Measurements from ENCODE around the gene ASCC1. TPM values are rescaled to one million over a fixed set of nuclear protein-coding genes. Genes with fewer than 3 reads are reported as not detected.
"Not testable (repeated sequence)": the region's sequence is repeated elsewhere in the genome, so short reads cannot be mapped to it uniquely, and the experiment has no call there.

Gene ASCC1
- total RNA-seq, 1 experiment from 2014 or later, result 15.7 TPM

DNA sequence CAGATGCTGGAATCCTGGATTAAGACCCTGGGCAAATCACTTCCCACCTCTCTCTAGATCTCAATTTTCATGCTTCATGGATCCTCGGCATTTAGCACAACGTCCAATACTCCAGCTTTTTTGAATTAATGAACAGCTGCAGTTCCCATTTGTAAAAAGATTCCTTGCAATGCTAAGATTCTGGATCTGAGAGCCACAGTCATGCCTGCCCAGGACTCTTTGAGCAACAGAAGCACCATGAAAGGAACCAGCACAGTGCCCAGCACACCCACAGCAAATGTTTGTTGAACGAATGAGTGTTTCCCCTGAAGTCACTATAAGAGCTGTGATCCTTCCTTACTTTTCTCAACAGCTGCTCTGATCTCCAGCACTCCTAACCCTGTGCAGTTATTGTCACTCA lies 36.9 kb upstream of the ASCC1 start:
- H4K20me1 ChIP-seq (ENCODE audit: low read length), result no peaks in the 10 kb centered on the region
- POLR2A ChIA-PET (ENCODE audit: unreplicated experiment), result no interaction called here
- H3K9me2 ChIP-seq (replicated peaks; ENCODE audit: low read length), result no peaks in the 10 kb centered on the region
- no peak for ATAC-seq
- no peaks in the 10 kb centered on the region for H3K9me3 ChIP-seq (ENCODE audit: low read length)
- H3K4me2 ChIP-seq (ENCODE audit: low read length), result no peak overlapping the region
- no peak overlapping the region for H3K27ac ChIP-seq (ENCODE audit: low read length)
- 0 out of 2 replicates have a peak, but pooled peaks cover 5% of the 10 kb centered on the region for H3K4me1 ChIP-seq (ENCODE audit: insufficient read depth, low read length)
- H3K27me3 ChIP-seq (ENCODE audit: low read length), result no peaks in the 10 kb centered on the region
- CTCF ChIA-PET, result no interaction called here
- no peaks in the 10 kb centered on the region for H3K36me3 ChIP-seq (ENCODE audit: low read depth, low read length)
- no peak overlapping the region for H2AFZ ChIP-seq (ENCODE audit: low read length)
- no peak overlapping the region for H3K4me3 ChIP-seq (ENCODE audit: low read length)
- H3K79me2 ChIP-seq (ENCODE audit: low read length), result no peaks in the 10 kb centered on the region
- BruUV-seq (replicated peaks), result no TSS peak
- H3F3A ChIP-seq (ENCODE audit: low read length, unreplicated experiment), result no peaks in the 10 kb centered on the region
- intact Hi-C loops (cut with micrococcal nuclease), result no loop called here
- no peak overlapping the region for H3K9ac ChIP-seq (ENCODE audit: low read length)
- no peak for DNase-seq
- TF ChIP-seq, protein P1, sequence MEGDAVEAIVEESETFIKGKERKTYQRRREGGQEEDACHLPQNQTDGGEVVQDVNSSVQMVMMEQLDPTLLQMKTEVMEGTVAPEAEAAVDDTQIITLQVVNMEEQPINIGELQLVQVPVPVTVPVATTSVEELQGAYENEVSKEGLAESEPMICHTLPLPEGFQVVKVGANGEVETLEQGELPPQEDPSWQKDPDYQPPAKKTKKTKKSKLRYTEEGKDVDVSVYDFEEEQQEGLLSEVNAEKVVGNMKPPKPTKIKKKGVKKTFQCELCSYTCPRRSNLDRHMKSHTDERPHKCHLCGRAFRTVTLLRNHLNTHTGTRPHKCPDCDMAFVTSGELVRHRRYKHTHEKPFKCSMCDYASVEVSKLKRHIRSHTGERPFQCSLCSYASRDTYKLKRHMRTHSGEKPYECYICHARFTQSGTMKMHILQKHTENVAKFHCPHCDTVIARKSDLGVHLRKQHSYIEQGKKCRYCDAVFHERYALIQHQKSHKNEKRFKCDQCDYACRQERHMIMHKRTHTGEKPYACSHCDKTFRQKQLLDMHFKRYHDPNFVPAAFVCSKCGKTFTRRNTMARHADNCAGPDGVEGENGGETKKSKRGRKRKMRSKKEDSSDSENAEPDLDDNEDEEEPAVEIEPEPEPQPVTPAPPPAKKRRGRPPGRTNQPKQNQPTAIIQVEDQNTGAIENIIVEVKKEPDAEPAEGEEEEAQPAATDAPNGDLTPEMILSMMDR (conservative IDR thresholded peaks at IDR 0.05; ENCODE audit: low read depth, low read length), result no peak

DNA sequence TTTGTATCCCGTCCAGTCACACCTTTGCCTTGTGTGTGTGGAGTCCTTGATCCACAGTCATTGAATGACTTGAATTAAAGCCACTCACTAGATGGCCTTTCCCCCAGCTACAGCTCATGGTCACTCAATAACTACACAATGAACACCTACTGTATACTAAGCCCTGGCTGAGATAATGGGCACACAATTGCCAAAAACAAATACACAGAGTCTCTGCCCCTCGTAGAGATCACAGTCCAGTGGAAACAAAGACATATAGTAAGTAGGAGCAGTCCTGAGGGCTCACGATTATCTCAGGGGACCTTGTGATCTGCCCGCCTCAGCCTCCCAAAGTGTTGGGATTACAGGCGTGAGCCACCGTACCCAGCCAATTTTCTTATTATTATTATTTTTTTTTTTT lies 35.6 kb upstream of the ASCC1 start:
- H3K27ac ChIP-seq (ENCODE audit: low read length), result no peak overlapping the region

DNA sequence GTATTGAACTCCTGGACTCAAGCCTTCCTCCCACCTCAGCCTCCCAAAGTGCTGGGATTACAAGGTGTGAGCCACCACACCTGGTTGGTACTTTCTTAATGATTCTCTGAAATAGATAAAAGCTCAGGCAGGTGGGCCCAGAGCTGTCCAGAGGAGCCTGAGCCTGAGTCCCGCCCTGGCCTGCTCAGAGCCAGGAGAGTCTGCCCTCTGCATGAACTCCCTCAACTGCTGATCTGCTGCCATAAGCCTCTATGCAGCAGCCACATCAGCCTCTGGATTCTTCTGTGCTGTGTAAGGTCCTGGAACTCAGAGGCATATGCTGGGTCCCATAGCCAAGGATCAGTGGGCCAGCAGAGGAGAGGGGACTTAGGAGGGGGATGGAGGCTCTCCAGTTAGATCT lies 34.6 kb upstream of the ASCC1 start:
- Histone ChIP-seq H3K79me2 (ENCODE audit: low read length) (no peaks in the 10 kb centered on the region), H3K27ac (ENCODE audit: low read length) (no peak overlapping the region), H2AFZ (ENCODE audit: low read length) (no peak overlapping the region), H3K9me2 (replicated peaks; ENCODE audit: low read length) (no peaks in the 10 kb centered on the region), H3K4me2 (ENCODE audit: low read length) (no peak overlapping the region), H3K4me3 (ENCODE audit: low read length) (no peak overlapping the region), H3K4me1 (ENCODE audit: insufficient read depth, low read length) (0 out of 2 replicates have a peak, but pooled peaks cover 5% of the 10 kb centered on the region), H4K20me1 (ENCODE audit: low read length) (no peaks in the 10 kb centered on the region), H3K27me3 (ENCODE audit: low read length) (no peaks in the 10 kb centered on the region), H3F3A (ENCODE audit: low read length, unreplicated experiment) (no peaks in the 10 kb centered on the region), H3K9me3 (ENCODE audit: low read length) (no peaks in the 10 kb centered on the region), H3K36me3 (ENCODE audit: low read depth, low read length) (no peaks in the 10 kb centered on the region), H3K9ac (ENCODE audit: low read length) (no peak overlapping the region)
- ATAC-seq (no peak), DNase-seq (no peak)
- TF ChIP-seq, protein P1 (conservative IDR thresholded peaks at IDR 0.05; ENCODE audit: low read depth, low read length), result no peak
- TF ChIP-seq EZH2phosphoT487 (IDR thresholded peaks at IDR 0.05; ENCODE audit: borderline replicate concordance, low read length) (no peak), EZH2 (IDR thresholded peaks at IDR 0.05; ENCODE audit: low read length, unreplicated experiment) (no peak)
- ChIA-PET CTCF (no interaction called here), POLR2A (ENCODE audit: unreplicated experiment) (no interaction called here)
- intact Hi-C loops (cut with micrococcal nuclease), result no loop called here
- BruUV-seq (replicated peaks), result no TSS peak

More for the DNA sequence above, 35.6 kb upstream of the ASCC1 start:
- Histone ChIP-seq H3K79me2 (ENCODE audit: low read length) (no peaks in the 10 kb centered on the region), H3K9me2 (replicated peaks; ENCODE audit: low read length) (no peaks in the 10 kb centered on the region), H2AFZ (ENCODE audit: low read length) (no peak overlapping the region), H3K4me2 (ENCODE audit: low read length) (no peak overlapping the region), H3K36me3 (ENCODE audit: low read depth, low read length) (no peaks in the 10 kb centered on the region), H3K4me1 (ENCODE audit: insufficient read depth, low read length) (0 out of 2 replicates have a peak, but pooled peaks cover 5% of the 10 kb centered on the region), H3K9ac (ENCODE audit: low read length) (no peak overlapping the region), H4K20me1 (ENCODE audit: low read length) (no peaks in the 10 kb centered on the region), H3K9me3 (ENCODE audit: low read length) (no peaks in the 10 kb centered on the region), H3F3A (ENCODE audit: low read length, unreplicated experiment) (no peaks in the 10 kb centered on the region), H3K4me3 (ENCODE audit: low read length) (no peak overlapping the region), H3K27me3 (ENCODE audit: low read length) (no peaks in the 10 kb centered on the region)
- intact Hi-C loops (cut with micrococcal nuclease), result no loop called here
- BruUV-seq (replicated peaks), result no TSS peak
- TF ChIP-seq, protein P1 (conservative IDR thresholded peaks at IDR 0.05; ENCODE audit: low read depth, low read length), result no peak
- TF ChIP-seq EZH2 (IDR thresholded peaks at IDR 0.05; ENCODE audit: low read length, unreplicated experiment) (no peak), EZH2phosphoT487 (IDR thresholded peaks at IDR 0.05; ENCODE audit: borderline replicate concordance, low read length) (no peak)
- ChIA-PET POLR2A (ENCODE audit: unreplicated experiment) (no interaction called here), CTCF (no interaction called here)
- DNase-seq, result no peak
- no peak for ATAC-seq

DNA sequence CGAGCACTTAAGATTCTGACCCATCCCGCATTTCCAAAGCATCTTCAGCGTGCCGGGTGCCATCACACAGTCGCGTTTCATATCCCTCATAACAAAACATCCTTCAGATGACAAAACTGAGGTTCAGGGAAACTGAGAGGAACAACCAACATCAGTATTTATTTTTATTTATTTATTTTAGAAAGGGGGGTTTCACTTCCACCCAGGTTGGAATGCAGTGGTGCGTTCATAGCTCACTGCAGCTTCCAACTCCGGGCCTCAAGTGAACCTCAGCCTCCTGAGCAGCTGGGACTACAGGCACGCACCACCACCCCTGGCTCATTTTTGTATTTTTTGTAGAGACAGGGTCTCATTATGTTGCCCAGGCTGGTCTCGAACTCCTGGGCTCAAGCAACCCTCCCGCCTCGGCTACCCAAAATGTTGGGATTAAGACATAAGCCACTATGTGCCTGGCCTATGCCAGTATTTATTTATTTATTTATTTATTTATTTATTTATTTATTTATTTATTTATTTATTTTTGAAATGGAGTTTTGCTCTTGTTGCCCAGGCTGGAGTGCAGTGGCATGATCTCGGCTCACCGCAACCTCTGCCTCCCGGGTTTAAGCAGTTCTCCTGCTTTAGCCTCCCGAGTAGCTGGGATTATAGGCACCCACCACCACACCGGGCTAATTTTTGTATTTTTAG lies 33.2 kb upstream of the ASCC1 start:
- DNase-seq; H3K79me2 ChIP-seq (ENCODE audit: low read length); H3K9ac ChIP-seq (ENCODE audit: low read length); H3K27ac ChIP-seq (ENCODE audit: low read length); CTCF ChIA-PET; H3F3A ChIP-seq (ENCODE audit: low read length, unreplicated experiment); H4K20me1 ChIP-seq (ENCODE audit: low read length); H3K4me2 ChIP-seq (ENCODE audit: low read length); BruUV-seq (replicated peaks); H3K4me3 ChIP-seq (ENCODE audit: low read length); H2AFZ ChIP-seq (ENCODE audit: low read length); ATAC-seq; POLR2A ChIA-PET (ENCODE audit: unreplicated experiment); H3K36me3 ChIP-seq (ENCODE audit: low read depth, low read length); H3K9me3 ChIP-seq (ENCODE audit: low read length); intact Hi-C loops (cut with micrococcal nuclease); H3K27me3 ChIP-seq (ENCODE audit: low read length); H3K9me2 ChIP-seq (replicated peaks; ENCODE audit: low read length): not testable (repeated sequence)
- peaks cover 11% of the 10 kb centered on the region for H3K4me1 ChIP-seq (ENCODE audit: insufficient read depth, low read length)

All from PC-3 (cell line).